ENCODE measurements around the gene DISC1.

DNA sequence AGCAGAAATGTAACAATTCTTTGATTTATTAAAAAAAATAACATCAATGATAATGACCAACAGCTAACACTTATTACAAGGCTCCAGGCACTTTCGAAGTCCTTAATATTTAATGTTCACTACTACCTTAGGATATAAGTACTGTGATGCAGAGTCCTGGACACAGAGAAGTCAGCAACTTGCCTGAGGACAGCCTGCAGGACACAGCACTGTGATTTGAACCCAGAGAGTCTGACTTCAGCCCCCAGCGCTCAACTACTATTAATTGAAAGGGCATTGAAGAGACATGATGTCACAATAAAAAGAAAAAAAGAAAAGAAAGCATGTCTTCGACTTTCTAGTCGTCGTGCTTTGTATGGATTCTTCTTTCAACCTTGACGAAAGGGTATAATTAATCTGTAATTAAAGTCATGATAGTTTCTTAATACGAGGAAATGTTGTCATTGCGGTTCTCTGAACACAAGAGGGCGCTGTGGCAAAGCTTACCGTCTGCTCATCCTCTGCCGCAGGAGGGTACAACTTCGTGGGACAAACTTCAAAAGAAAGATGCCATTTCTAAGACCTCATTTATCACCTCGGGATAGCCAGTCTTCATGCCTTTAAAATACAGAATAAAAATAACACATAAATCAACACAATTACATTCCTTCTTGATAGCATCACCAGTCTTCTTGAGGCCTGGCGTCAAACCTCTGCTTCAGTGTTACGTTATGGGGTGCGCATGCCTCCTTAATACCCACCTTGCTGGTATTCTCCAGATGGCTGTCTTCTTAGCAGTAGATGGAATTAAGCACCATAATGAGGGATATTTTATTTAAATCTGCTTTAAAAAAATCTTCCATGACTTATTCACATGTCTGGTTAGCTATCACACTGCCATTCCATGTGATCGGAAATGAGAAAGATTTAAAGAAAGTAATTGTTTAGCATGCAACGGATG is 240.1 kb downstream of the DISC1 start:
- TF ChIP-seq, protein P1, sequence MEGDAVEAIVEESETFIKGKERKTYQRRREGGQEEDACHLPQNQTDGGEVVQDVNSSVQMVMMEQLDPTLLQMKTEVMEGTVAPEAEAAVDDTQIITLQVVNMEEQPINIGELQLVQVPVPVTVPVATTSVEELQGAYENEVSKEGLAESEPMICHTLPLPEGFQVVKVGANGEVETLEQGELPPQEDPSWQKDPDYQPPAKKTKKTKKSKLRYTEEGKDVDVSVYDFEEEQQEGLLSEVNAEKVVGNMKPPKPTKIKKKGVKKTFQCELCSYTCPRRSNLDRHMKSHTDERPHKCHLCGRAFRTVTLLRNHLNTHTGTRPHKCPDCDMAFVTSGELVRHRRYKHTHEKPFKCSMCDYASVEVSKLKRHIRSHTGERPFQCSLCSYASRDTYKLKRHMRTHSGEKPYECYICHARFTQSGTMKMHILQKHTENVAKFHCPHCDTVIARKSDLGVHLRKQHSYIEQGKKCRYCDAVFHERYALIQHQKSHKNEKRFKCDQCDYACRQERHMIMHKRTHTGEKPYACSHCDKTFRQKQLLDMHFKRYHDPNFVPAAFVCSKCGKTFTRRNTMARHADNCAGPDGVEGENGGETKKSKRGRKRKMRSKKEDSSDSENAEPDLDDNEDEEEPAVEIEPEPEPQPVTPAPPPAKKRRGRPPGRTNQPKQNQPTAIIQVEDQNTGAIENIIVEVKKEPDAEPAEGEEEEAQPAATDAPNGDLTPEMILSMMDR (IDR thresholded peaks at IDR 0.05) = peak; percentile 43 to 86 (median 75)
- no peak for TF ChIP-seq POLR2A (IDR thresholded peaks at IDR 0.05)
